HG03354 (cell line): ENCODE measurements around the gene ZER1.
A peak's percentile ranks its signal among the peaks of the same experiment; 100 is the strongest.
"Not testable (repeated sequence)": the region's sequence is repeated elsewhere in the genome, so short reads cannot be mapped to it uniquely, and the experiment has no call there.

Source experiments
- ATAC-seq: cut with Tn5 transposase; IDR thresholded peaks from one replicate; pipeline ENCODE4 v1.9.1; 2021; ENCODE audit warnings: mild to moderate bottlenecking; ENCODE audit not compliant: unreplicated experiment, poor library complexity, severe bottlenecking

ZER1 gene

DNA sequence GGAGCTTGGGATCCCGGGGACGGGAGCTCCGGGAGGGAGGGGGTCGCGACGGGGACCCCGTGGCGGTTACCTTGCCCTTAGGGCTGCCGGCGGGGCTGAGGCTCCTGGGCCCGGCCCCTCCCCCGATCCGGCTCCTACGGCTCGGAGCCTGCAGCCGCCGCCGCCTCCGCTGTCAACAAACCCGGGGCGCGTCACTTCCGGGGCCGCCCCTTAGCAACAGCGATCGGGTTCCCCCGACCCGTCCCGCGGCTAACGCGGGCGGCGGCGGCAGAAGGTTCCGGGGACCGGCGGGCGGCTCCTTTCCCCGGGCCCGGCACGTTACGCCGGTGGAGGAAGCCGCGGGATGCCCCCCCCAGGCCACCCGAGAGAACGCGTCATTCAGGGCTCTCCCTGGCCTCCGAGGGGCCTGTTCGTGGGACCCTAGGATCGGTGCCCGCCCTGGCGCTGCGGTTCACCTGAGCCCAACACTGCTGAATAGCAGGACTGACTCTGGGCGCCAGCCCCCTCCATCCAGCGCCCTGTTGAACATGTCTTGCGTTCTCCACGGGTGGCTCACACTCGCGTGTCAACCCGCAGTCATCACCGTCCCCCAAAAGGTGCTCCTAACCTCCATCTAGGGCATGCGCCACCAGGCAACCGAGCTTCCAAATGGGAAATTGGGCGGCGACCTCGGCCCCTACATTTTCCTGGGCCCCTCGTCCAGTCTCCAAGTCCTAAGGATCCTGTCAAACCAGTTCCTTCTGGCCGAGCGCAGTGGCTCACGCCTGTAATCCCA lies at the start of gene ZER1:
Gene ZER1, minus strand, starts transcription at position 183 of the 775 bp plus-strand sequence. CDS start 16,362 bp downstream, outside the sequence.
- peak; percentile 93 for ATAC-seq

DNA sequence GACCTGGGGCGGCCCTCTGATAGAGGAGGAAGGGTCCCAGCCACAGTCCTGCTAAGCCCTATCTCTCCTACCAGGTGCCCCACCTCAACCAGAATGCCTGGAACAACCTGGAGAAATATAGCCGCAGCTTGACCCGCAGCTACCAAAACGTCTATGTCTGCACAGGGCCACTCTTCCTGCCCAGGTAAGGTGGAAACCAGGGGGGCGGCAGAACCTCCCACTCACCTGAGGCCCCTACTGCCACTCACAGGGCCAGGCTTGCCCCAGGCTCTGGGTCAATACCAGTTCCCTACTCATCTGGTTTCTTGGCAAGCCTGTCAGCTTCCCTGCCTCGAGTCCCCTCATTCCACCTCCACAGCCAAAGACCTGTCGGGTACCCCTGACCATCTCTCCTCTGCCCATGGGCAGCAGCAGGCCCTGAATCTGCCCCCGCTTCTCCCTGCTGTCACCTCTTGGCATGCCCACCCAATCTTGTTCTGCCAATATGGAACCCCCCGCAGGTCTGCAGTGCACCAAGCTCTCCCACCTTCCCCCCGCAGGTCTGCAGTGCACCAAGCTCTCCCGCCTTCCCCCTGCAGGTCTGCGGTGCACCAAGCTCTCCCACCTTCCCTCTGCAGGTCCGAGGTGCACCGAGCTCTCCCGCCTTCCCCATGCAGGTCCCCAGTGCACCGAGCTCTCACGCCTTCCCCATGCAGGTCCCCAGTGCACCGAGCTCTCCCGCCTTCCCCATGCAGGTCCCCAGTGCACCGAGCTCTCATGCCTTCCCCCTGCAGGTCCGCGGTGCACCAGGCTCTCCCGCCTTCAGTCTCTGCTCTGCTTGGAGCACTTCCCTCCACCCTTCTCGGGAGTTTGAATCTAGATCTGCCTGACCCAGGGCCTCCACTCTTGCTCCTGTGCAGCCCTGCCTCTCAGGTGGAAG lies 49.2 kb upstream of the ZER1 start:
- no peak for ATAC-seq

DNA sequence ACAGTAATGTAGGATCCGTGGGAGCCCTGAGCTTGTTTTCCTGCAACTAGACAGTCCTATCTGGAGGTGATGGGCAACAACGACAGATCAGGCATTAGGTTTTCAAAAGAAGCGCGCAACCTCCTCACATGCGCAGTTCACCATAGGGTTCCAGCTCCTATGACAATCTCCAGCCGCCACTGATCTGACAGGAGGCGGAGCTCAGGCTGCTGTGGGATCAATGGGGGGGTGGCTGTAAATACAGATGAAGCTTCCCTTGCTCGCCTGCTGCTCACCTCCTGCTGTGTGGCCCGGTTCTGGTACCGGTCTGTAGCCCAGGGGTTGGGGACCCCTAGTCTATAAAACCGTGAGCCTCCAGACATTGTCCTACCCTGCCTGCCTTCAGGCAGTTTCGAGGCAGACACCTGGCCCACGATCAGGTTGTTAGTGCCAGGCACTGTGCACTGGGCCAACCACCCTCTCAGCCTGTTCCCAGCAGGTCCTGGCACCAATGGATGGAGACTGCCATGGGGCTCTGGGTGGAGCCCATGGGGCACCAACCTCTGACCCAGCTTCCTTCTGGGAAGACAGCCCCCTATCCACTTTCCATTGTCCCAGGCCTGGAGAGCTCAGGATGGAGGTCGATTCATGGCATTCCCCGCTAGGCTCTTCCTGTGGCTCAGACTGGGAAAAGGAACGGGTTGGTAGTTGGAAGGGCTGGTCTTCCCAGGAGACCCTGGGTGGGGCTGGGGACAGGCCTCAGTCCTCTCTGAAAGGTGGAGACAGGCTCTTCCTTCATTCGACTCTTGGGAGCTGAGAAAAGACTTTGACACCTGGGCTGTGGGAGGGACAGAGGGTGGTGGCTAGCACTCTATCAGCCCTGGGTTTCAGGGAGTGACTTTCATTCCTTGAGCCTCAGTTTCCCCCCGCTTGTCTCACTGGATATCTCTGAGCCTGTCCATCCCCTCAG lies 48.3 kb upstream of the ZER1 start:
- no peak for ATAC-seq

- peak; percentile 30 for ATAC-seq
These were observed 47.4 kb upstream of the ZER1 start for GRCh38 chr9:128818839-128819715.

- peak; percentile 90 for ATAC-seq
These were observed 46.5 kb upstream of the ZER1 start, which contains the start of gene ENDOG for GRCh38 chr9:128818099-128818838. Gene ENDOG (plus strand): TSS chr9:128818500. CDS start chr9:128818685, 185 bp downstream.

DNA sequence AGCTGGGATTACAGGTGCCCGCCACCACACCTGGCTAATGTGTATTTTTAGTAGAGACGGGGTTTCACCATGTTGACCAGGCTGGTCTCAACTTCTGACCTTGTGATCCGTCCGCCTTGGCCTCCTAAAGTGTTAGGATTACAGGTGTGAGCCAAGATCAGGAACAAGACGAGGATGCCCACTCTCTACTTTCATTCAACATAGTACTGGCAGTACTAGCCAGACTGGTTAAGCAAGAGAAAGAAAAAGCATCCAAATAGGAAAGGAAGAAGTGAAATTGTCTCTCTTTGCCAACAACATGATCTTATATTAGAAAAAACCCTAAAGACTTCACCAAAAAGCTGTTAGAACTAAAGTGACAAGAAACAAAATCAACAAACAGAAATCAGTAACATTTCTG lies 39.1 kb upstream of the ZER1 start:
- ATAC-seq = no peak

GRCh38 chr9:128809831-128810230 lies 38.1 kb upstream of the ZER1 start:
- no peak for ATAC-seq

DNA sequence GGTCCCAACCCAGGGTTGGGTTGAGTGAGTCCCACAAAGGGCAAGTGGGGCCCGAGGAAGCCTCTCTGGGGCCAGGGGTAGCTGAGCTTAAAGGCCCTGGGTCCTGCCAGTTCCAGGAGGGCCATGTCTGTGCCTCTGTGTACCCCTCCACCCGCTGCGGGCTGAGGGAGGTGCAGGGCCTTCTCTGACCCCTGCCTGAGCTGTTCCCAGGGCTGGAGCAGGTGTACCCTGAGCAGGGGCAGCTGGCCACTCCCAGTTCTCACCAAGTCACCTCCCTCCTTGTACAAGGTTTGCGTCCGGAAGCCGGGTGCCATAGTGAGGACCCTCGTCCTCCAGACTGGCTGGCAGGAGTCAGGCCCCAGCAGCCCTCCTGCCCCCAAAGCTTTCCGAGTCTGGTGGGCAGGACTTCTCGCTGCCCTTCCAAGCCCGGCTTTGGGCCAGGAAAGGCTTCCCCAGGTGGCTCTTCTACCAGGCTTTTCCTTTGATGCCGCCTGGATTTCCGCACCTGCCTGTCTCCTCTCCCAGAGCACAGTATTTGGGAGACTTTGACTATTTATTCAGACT lies 37.4 kb upstream of the ZER1 start:
- ATAC-seq = no peak

DNA sequence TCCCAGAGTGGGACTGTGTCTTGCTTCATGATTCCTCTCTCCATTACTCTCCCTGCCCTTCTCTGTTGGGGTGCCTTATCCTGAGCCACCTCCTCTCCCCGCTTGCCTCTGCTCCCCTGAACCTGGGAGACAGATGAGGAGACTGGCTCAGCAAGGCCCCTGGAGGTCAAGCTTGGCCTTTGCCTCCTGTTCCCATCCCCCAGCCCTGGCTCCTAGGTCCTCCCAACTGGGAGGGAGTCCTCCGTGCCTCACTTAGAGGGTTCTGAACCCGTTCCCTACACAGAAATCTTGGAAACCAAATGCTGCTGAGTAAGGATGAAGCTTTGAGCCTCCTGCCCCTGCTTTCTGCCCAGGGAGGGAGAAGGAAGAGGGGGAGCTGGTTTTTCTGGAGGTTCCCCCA lies 36.8 kb upstream of the ZER1 start:
- ATAC-seq = no peak

DNA sequence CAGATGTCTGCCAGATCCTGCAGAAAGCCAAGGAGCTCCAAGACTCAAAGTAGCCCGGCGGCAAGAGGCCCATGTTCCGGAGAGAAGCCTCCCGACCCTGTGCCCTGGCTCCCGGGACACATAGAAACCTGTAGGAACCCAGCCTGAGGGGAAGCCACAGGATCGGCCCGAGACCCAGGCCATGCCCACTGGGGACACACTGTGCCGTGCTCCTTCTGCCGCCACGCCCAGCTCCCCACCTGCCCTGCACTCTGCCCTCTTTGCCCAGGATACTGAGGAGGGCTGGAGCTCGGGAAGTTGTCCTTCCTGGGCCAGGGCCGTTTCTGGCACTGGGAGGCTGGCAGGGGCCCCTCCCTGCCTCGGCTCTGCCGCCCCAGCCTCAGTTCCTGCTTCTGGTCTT lies 36.1 kb upstream of the ZER1 start:
- no peak for ATAC-seq

DNA sequence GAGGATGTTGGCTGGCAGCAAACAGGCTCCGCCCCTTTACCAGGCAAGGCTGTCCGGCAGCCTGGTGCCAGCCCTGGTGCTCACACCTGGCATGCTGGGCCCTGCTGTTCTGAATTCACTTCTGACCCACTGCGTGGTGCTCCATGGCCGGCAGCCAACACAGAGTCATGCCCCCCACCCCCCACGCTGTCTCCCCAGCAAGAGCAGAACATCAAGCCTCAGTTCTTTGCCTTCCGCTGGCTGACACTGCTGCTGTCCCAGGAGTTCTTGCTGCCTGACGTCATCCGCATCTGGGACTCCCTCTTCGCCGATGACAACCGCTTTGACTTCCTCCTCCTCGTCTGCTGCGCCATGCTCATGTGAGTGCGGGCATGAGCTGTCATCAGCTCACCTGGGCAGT lies 33.9 kb upstream of the ZER1 start:
- no peak for ATAC-seq

- no peak for ATAC-seq
These were observed 30.8 kb upstream of the ZER1 start for GRCh38 chr9:128802482-128802881.

- no peak for ATAC-seq
These were observed 28.3 kb upstream of the ZER1 start for GRCh38 chr9:128800061-128800460.

DNA sequence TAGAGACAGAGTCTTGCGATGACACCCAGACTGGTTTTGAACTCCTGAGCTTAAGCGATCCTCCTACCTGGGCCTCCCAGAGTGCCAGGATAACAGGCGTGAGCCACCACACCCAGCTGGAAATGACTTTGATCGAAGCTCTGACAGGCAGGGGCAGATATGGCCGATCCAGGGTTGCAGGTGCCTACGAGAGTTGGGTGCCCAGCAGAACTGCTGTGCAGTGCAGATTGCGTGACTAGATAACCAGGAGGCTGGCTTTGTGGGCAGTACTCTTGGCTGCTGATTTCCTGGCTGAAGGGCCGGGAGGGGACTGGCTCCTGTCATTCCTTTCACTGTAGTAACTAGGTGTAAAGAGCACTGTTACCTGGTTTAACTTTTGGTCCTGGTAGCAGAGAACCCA lies 27.2 kb upstream of the ZER1 start:
- ATAC-seq = no peak

- not testable (repeated sequence) for ATAC-seq
These were observed 23.2 kb upstream of the ZER1 start for GRCh38 chr9:128794961-128795360.

DNA sequence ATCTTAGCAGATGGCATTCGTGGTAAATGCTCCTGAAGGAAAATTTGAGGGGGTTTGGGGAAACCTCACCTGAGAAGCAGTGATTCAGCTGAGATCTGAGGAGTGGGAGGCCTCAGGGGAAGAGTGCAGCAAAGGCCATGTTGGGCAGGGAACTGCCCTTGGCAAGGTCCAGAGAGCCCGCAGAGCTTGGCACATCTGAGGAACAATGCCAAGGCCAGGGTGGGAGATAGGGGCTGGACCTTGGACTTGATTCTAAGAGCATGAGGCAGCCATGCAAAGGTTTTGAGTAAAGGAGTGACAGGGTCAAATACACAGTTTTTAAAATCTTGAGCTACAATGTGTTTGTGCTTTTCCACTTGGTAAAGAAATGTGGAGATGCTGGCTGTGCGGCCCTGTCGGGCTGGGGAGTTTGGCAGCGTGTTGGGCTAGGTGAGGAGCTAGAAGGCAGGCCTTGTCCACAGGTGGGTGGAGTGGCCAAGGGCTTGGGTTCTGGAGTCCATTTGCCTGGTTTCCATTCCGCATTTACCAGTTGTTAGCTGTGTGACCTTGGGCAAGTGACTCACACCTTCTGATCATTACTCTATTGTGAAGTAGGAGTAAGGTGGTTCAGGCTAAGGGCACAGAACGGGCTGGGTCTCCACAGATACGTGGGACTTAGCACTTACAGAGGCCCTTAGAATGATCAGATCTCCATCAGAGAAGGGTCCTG lies 21.4 kb upstream of the ZER1 start:
- no peak for ATAC-seq

GRCh38 chr9:128792134-128792533 lies 20.4 kb upstream of the ZER1 start:
- no peak for ATAC-seq
